ENCODE data around the gene CD68. TPM values are rescaled to one million over a fixed set of nuclear protein-coding genes. Genes with fewer than 3 reads are reported as not detected.
A peak's percentile ranks its signal among the peaks of the same experiment; 100 is the strongest.

The CD68 gene
- total RNA-seq, 1 experiment from 2014 or later: 1.8 TPM

GRCh38 chr17:7559320-7560171, 19.9 kb upstream of the CD68 start:
- Histone ChIP-seq H3K27me3 (replicated peaks; ENCODE audit: insufficient read depth, low read depth, low read length, poor library complexity) (no peaks in the 10 kb centered on the region), H3K4me1 (ENCODE audit: insufficient read depth, low read length, poor library complexity, severe bottlenecking) (peaks cover 33% of the 10 kb centered on the region), H3K36me3 (ENCODE audit: insufficient read depth, low read length, poor library complexity, severe bottlenecking) (peaks cover 14% of the 10 kb centered on the region), H3K9me3 (ENCODE audit: low read depth, low read length, poor library complexity, severe bottlenecking) (no peaks in the 10 kb centered on the region), H3K4me3 (ENCODE audit: low read depth, low read length, poor library complexity, severe bottlenecking) (no peak overlapping the region), H3K27ac (ENCODE audit: low read depth, low read length, poor library complexity, severe bottlenecking) (peak overlapping the region; percentile 92)
- CTCF ChIA-PET: interaction anchor here (0.5 to 1.8 kb wide), 17 partner anchors 11 to 293 kb away, joined by 3 to 32 read pairs (median 4); partner anchors contain the start of genes DNAH2, FGF11, NEURL4 and SLC2A4
- POLR2A ChIA-PET (ENCODE audit: low non-redundant PET): interaction anchor here (0.5 kb wide), 2 partner anchors 74 to 76 kb away, joined by 3 to 9 read pairs; partner anchors contain the start of gene POLR2A
- no peak for DNase-seq (ENCODE audit: low spot score)
- no TSS peak for BruUV-seq (replicated peaks)
- intact Hi-C loops (cut with micrococcal nuclease; ENCODE audit: unreplicated experiment): loop anchor here (2.0 kb wide), 2 partner anchors 123 to 203 kb away; no protein-coding TSS in a partner anchor
- TF ChIP-seq CTCF (conservative IDR thresholded peaks at IDR 0.05; ENCODE audit: low read depth, low read length) (no peak), EZH2 (IDR thresholded peaks at IDR 0.05; ENCODE audit: borderline replicate concordance, low read depth, low read length, poor library complexity, severe bottlenecking) (no peak)

GRCh38 chr17:7560172-7561027, 19.0 kb upstream of the CD68 start:
- peak; percentile 83 for DNase-seq (ENCODE audit: low spot score)
- intact Hi-C loops (cut with micrococcal nuclease; ENCODE audit: unreplicated experiment): loop anchor here (1.0 to 2.0 kb wide), 3 partner anchors 46 to 204 kb away; no protein-coding TSS in a partner anchor
- H3K4me1 ChIP-seq (ENCODE audit: insufficient read depth, low read length, poor library complexity, severe bottlenecking): peaks cover 33% of the 10 kb centered on the region
- ChIA-PET POLR2A (ENCODE audit: low non-redundant PET) (interaction anchor here (0.5 to 0.7 kb wide), 3 partner anchors 47 to 231 kb away, joined by 3 to 5 read pairs (median 3); no protein-coding TSS in a partner anchor), CTCF (interaction anchor here (0.5 to 1.8 kb wide), 30 partner anchors 9 to 590 kb away, joined by 3 to 32 read pairs (median 4); partner anchors contain the start of genes DNAH2, FGF11, NEURL4 and SLC2A4)
- peaks cover 22% of the 10 kb centered on the region for H3K36me3 ChIP-seq (ENCODE audit: insufficient read depth, low read length, poor library complexity, severe bottlenecking)
- no TSS peak for BruUV-seq (replicated peaks)
- no peaks in the 10 kb centered on the region for H3K27me3 ChIP-seq (replicated peaks; ENCODE audit: insufficient read depth, low read depth, low read length, poor library complexity)
- H3K27ac ChIP-seq (ENCODE audit: low read depth, low read length, poor library complexity, severe bottlenecking): peak overlapping the region; percentile 92
- peak overlapping the region; percentile 90 for H3K4me3 ChIP-seq (ENCODE audit: low read depth, low read length, poor library complexity, severe bottlenecking)
- peak; percentile 64 for TF ChIP-seq CTCF (conservative IDR thresholded peaks at IDR 0.05; ENCODE audit: low read depth, low read length)
- no peak for TF ChIP-seq EZH2 (IDR thresholded peaks at IDR 0.05; ENCODE audit: borderline replicate concordance, low read depth, low read length, poor library complexity, severe bottlenecking)
- H3K9me3 ChIP-seq (ENCODE audit: low read depth, low read length, poor library complexity, severe bottlenecking): no peaks in the 10 kb centered on the region
